KMS-11 (cell line): Measurements from ENCODE around the gene TSPAN18.
A peak's percentile ranks its signal among the peaks of the same experiment; 100 is the strongest.

Experiments
- H2AFZ ChIP-seq: fragments of 200-600 bp; sonication (generic); 2 replicates; pipeline ENCODE4 v1.6.1; 2016; ENCODE audit warnings: antibody characterized with exemption, mixed run types, low read depth
- H3K27ac ChIP-seq: fragments of 200-600 bp; sonication (generic); 2 replicates; pipeline ENCODE4 v1.6.1; 2016; ENCODE audit warnings: mild to moderate bottlenecking, mixed run types
- H3K27me3 ChIP-seq: fragments of 200-600 bp; sonication (generic); 2 replicates; pipeline ENCODE4 v1.6.1; 2017; ENCODE audit warnings: mild to moderate bottlenecking, low read depth, mixed run types, moderate library complexity; ENCODE audit not compliant: insufficient read depth
- H3K36me3 ChIP-seq: fragments of 200-600 bp; sonication (generic); 2 replicates; pipeline ENCODE4 v1.6.1; 2017; ENCODE audit warnings: mild to moderate bottlenecking, mixed run types; ENCODE audit not compliant: insufficient read depth
- H3K4me1 ChIP-seq: fragments of 200-600 bp; sonication (generic); 2 replicates; pipeline ENCODE4 v1.6.1; 2016; ENCODE audit warnings: mild to moderate bottlenecking, low read depth, mixed run types; ENCODE audit not compliant: poor library complexity, severe bottlenecking
- H3K4me2 ChIP-seq: fragments of 200-600 bp; sonication (generic); 2 replicates; pipeline ENCODE4 v1.7.0; 2016; ENCODE audit warnings: mild to moderate bottlenecking, mixed run types
- H3K4me3 ChIP-seq: fragments of 200-600 bp; sonication (generic); IDR thresholded peaks from 2 replicates; pipeline ENCODE4 v1.6.1; 2017; ENCODE audit warnings: low read depth, low read length, mixed read lengths; ENCODE audit not compliant: insufficient read depth
- H3K79me2 ChIP-seq: fragments of 200-600 bp; sonication (generic); 2 replicates; pipeline ENCODE4 v1.6.1; 2016; ENCODE audit warnings: low read depth, mixed run types; ENCODE audit not compliant: insufficient read depth
- H3K9ac ChIP-seq: fragments of 200-600 bp; sonication (generic); 2 replicates; pipeline ENCODE4 v1.6.1; 2016; ENCODE audit warnings: mild to moderate bottlenecking, mixed run types
- H4K20me1 ChIP-seq: fragments of 200-600 bp; sonication (generic); 2 replicates; pipeline ENCODE4 v1.6.1; 2016; ENCODE audit warnings: mild to moderate bottlenecking, mixed run types; ENCODE audit not compliant: insufficient read depth
- TF ChIP-seq, protein P1 (sequence below): fragments of 200-600 bp; sonication (generic); conservative IDR thresholded peaks from 2 replicates; pipeline ENCODE4 v1.6.1; 2017; ENCODE audit warnings: low read depth, mild to moderate bottlenecking, antibody characterized with exemption, low read length, moderate library complexity, mixed read lengths

The TSPAN18 gene, protein sequence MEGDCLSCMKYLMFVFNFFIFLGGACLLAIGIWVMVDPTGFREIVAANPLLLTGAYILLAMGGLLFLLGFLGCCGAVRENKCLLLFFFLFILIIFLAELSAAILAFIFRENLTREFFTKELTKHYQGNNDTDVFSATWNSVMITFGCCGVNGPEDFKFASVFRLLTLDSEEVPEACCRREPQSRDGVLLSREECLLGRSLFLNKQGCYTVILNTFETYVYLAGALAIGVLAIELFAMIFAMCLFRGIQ

DNA sequence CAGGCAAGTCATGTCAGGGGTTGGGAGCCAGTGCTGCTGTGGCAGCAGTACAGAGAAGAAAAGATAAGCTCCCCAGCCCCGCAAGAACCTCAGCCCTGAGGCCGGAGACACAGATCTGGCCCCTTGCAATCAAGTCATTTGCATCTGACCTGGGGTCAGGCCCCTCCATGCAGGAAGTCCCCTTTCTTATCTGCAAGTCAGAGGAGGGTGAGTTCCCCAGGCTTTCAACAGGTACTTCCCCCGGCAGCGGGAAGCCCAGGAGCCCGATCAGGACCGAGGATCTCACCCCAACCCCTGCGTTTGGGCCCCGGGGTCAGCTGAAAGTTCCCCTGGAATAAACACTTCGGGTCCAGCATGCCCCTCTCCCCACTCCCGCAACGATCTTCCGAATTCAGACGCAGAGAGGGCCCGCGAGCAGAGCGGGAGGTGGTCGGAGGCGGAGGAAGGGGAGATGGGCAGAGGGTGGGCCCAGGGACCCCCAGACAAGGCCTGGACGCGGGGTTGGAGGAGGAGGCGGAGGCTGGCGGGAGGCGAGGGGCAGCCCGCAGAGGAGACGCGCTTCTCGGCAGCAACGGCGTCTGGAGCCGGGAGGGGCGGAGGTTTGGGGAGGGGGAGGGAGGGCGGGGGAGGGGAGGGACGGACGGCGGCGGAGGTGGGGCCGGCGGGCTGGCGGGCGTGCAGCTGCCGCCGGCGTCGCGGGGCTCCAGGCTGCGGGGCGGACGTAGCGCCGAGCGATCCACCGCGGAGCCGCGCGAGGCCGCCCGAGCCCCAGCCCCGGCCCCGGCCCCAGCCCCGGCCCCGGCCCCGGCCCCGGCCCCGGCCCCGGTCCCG lies at the start of gene TSPAN18:
Gene TSPAN18 (plus strand): TSS at position 680 of the 831 bp plus-strand sequence. CDS start 179,455 bp downstream, outside the sequence.
- no peak within 1 kb of the TSS for H3K4me3 ChIP-seq
- peak within 1 kb of the TSS; percentile 84 for H2AFZ ChIP-seq
- no peak within 1 kb of the TSS for H3K27ac ChIP-seq
- TF ChIP-seq, protein P1, sequence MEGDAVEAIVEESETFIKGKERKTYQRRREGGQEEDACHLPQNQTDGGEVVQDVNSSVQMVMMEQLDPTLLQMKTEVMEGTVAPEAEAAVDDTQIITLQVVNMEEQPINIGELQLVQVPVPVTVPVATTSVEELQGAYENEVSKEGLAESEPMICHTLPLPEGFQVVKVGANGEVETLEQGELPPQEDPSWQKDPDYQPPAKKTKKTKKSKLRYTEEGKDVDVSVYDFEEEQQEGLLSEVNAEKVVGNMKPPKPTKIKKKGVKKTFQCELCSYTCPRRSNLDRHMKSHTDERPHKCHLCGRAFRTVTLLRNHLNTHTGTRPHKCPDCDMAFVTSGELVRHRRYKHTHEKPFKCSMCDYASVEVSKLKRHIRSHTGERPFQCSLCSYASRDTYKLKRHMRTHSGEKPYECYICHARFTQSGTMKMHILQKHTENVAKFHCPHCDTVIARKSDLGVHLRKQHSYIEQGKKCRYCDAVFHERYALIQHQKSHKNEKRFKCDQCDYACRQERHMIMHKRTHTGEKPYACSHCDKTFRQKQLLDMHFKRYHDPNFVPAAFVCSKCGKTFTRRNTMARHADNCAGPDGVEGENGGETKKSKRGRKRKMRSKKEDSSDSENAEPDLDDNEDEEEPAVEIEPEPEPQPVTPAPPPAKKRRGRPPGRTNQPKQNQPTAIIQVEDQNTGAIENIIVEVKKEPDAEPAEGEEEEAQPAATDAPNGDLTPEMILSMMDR = no peak
- no peaks in the 10 kb centered on the region for H3K79me2 ChIP-seq
- no peaks in the 10 kb centered on the region for H3K36me3 ChIP-seq
- peaks cover 8% of the 10 kb centered on the region for H3K4me1 ChIP-seq
- no peaks in the 10 kb centered on the region for H4K20me1 ChIP-seq
- peak within 1 kb of the TSS; percentile 58 for H3K9ac ChIP-seq
- H3K27me3 ChIP-seq = no peaks in the 10 kb centered on the region; the same call in 1 of the 2 replicates
- H3K4me2 ChIP-seq = peak within 1 kb of the TSS; percentile 84

DNA sequence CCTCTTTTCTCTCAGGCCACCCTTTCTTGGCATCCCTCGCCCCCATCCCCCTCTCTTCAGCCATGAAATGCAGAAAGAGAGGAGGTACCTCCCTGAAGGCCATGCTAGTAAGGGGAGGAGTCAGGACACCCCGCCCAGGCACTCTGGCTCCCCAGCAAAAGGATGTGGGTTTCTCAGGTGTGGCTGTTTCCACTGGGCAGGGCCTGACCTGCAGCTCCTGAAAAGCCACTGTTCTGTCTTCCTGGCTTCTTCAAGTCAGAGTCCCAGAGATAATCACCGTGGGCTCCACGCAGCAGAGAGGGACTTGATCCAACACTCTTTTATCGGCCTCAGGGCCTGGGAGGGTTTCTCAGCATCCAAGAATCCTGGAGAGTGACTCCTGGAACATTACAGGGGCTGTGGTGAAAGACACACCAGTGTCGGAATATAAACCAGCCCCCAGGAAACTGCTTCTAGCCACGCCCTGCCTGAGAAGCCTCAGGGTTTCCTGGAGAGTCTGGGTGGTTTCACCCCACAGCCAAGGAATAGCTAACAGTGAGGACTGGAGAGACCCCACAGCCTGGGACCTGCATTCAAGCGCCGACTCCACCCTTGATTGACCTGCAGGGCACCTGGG lies 45.7 kb upstream of the TSPAN18 start:
- no peak overlapping the region for H3K4me2 ChIP-seq
- TF ChIP-seq, protein P1 = no peak
- H3K9ac ChIP-seq = no peak overlapping the region

DNA sequence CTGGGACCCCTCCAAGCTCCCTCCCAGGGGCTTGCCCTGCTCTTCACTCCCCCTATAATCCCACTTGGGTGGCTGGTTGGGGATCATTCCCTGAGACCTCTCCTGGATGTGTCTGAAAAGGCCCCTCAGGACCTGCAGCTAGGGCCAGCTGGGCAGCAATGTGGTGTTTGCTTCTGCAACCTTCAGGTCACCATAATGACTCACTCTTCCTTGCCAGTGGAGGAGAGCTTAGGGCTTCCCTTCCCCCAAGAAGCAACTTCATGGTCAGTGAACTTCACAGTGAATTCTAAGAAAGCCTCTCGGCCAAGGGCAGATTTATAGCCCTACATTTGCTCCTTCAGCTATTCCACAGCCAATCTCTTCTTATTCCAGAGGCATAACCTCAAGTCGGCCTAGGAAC lies 45.1 kb upstream of the TSPAN18 start:
- H3K4me2 ChIP-seq = no peak overlapping the region

More for the DNA sequence above, 45.7 kb upstream of the TSPAN18 start:
- H3K36me3 ChIP-seq = no peaks in the 10 kb centered on the region
- H4K20me1 ChIP-seq = no peaks in the 10 kb centered on the region
- no peak overlapping the region for H3K27ac ChIP-seq
- no peaks in the 10 kb centered on the region for H3K27me3 ChIP-seq
- H3K4me1 ChIP-seq = no peaks in the 10 kb centered on the region
- no peak overlapping the region for H3K4me3 ChIP-seq
- no peaks in the 10 kb centered on the region for H3K79me2 ChIP-seq
- H2AFZ ChIP-seq = no peak overlapping the region

DNA sequence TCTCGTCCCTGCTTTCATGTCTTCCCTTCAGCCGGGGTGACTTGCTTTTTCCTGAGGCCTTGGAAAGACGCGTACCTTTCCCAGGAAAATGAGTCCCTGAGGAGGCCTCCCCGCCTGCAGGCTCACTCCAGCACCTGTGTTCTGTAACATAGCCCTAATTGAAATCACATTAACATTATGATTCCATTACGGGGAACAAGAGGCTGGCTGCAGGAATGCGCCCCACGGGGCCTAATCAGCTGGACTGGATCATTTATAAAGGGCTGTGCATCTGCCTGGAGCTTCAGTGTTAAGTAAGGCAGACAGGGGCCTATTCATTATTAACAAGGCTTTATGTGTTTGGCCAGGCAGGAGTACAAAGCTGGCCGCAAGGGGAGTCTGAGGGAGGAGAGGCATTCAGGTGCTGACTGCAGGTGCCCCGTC lies 41.9 kb upstream of the TSPAN18 start:
- no peak overlapping the region for H2AFZ ChIP-seq
- TF ChIP-seq, protein P1 = no peak
- H3K79me2 ChIP-seq = no peaks in the 10 kb centered on the region
- no peaks in the 10 kb centered on the region for H3K27me3 ChIP-seq
- no peak overlapping the region for H3K9ac ChIP-seq
- no peaks in the 10 kb centered on the region for H3K36me3 ChIP-seq
- no peak overlapping the region for H3K4me2 ChIP-seq
- no peaks in the 10 kb centered on the region for H4K20me1 ChIP-seq
- no peak overlapping the region for H3K4me3 ChIP-seq
- H3K4me1 ChIP-seq = no peaks in the 10 kb centered on the region
- H3K27ac ChIP-seq = no peak overlapping the region

More for the DNA sequence above, 45.1 kb upstream of the TSPAN18 start:
- H3K4me3 ChIP-seq = no peak overlapping the region
- H3K27ac ChIP-seq = no peak overlapping the region
- H3K4me1 ChIP-seq = no peaks in the 10 kb centered on the region
- TF ChIP-seq, protein P1 = no peak
- H3K79me2 ChIP-seq = no peaks in the 10 kb centered on the region
- no peak overlapping the region for H3K9ac ChIP-seq
- no peaks in the 10 kb centered on the region for H4K20me1 ChIP-seq
- no peaks in the 10 kb centered on the region for H3K36me3 ChIP-seq
- H3K27me3 ChIP-seq = no peaks in the 10 kb centered on the region
- H2AFZ ChIP-seq = no peak overlapping the region
